ENCODE results near the gene CPOX.

Gene CPOX

GRCh38 chr3:98613616-98614015 lies 20.2 kb upstream of the CPOX start:
- Histone ChIP-seq H3K4me2 (ENCODE audit: low read depth, low read length, poor library complexity, severe bottlenecking) (no peak overlapping the region), H3F3A (ENCODE audit: insufficient read depth) (no peaks in the 10 kb centered on the region), H3K27me3 (ENCODE audit: low read length) (no peaks in the 10 kb centered on the region), H3K36me3 (ENCODE audit: low read length) (no peaks in the 10 kb centered on the region), H3K27ac (ENCODE audit: low read depth, low read length) (no peak overlapping the region), H3K79me2 (ENCODE audit: insufficient read depth, low read length) (no peaks in the 10 kb centered on the region), H3K9me2 (replicated peaks; ENCODE audit: insufficient read depth, low read length) (no peaks in the 10 kb centered on the region), H3K4me3 (ENCODE audit: insufficient read depth, low read length, poor library complexity, severe bottlenecking) (no peak overlapping the region), H3K9me3 (ENCODE audit: insufficient read depth, low read length) (no peaks in the 10 kb centered on the region), H3K9ac (ENCODE audit: low read length) (no peak overlapping the region), H4K20me1 (ENCODE audit: low read depth, low read length) (no peaks in the 10 kb centered on the region), H2AFZ (ENCODE audit: low read depth, low read length, severe bottlenecking) (no peak overlapping the region)
- TF ChIP-seq EZH2phosphoT487 (conservative IDR thresholded peaks at IDR 0.05; ENCODE audit: low read length) = no peak
- TF ChIP-seq, protein P1, sequence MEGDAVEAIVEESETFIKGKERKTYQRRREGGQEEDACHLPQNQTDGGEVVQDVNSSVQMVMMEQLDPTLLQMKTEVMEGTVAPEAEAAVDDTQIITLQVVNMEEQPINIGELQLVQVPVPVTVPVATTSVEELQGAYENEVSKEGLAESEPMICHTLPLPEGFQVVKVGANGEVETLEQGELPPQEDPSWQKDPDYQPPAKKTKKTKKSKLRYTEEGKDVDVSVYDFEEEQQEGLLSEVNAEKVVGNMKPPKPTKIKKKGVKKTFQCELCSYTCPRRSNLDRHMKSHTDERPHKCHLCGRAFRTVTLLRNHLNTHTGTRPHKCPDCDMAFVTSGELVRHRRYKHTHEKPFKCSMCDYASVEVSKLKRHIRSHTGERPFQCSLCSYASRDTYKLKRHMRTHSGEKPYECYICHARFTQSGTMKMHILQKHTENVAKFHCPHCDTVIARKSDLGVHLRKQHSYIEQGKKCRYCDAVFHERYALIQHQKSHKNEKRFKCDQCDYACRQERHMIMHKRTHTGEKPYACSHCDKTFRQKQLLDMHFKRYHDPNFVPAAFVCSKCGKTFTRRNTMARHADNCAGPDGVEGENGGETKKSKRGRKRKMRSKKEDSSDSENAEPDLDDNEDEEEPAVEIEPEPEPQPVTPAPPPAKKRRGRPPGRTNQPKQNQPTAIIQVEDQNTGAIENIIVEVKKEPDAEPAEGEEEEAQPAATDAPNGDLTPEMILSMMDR (IDR thresholded peaks at IDR 0.05; ENCODE audit: insufficient read depth, low read length, poor library complexity, severe bottlenecking) = no peak

GRCh38 chr3:98612996-98613517 lies 19.6 kb upstream of the CPOX start:
- TF ChIP-seq, protein P1 (IDR thresholded peaks at IDR 0.05; ENCODE audit: insufficient read depth, low read length, poor library complexity, severe bottlenecking) = no peak
- no peak for TF ChIP-seq EZH2phosphoT487 (conservative IDR thresholded peaks at IDR 0.05; ENCODE audit: low read length)
- no peak overlapping the region for H3K27ac ChIP-seq (ENCODE audit: low read depth, low read length)
- no peak overlapping the region for H3K4me3 ChIP-seq (ENCODE audit: insufficient read depth, low read length, poor library complexity, severe bottlenecking)
- no peaks in the 10 kb centered on the region for H3K27me3 ChIP-seq (ENCODE audit: low read length)
- no peaks in the 10 kb centered on the region for H3K79me2 ChIP-seq (ENCODE audit: insufficient read depth, low read length)
- no peaks in the 10 kb centered on the region for H3K36me3 ChIP-seq (ENCODE audit: low read length)
- H3K9me2 ChIP-seq (replicated peaks; ENCODE audit: insufficient read depth, low read length) = no peaks in the 10 kb centered on the region
- H3K9me3 ChIP-seq (ENCODE audit: insufficient read depth, low read length) = no peaks in the 10 kb centered on the region
- no peak overlapping the region for H3K9ac ChIP-seq (ENCODE audit: low read length)
- H4K20me1 ChIP-seq (ENCODE audit: low read depth, low read length) = no peaks in the 10 kb centered on the region
- H2AFZ ChIP-seq (ENCODE audit: low read depth, low read length, severe bottlenecking) = no peak overlapping the region
- H3K4me2 ChIP-seq (ENCODE audit: low read depth, low read length, poor library complexity, severe bottlenecking) = no peak overlapping the region
- no peaks in the 10 kb centered on the region for H3F3A ChIP-seq (ENCODE audit: insufficient read depth)

- Histone ChIP-seq H3K36me3 (ENCODE audit: low read length) (no peaks in the 10 kb centered on the region), H3K4me2 (ENCODE audit: low read depth, low read length, poor library complexity, severe bottlenecking) (no peak overlapping the region), H3F3A (ENCODE audit: insufficient read depth) (no peaks in the 10 kb centered on the region), H3K27me3 (ENCODE audit: low read length) (no peaks in the 10 kb centered on the region), H3K79me2 (ENCODE audit: insufficient read depth, low read length) (no peaks in the 10 kb centered on the region), H4K20me1 (ENCODE audit: low read depth, low read length) (no peaks in the 10 kb centered on the region), H2AFZ (ENCODE audit: low read depth, low read length, severe bottlenecking) (no peak overlapping the region), H3K9me2 (replicated peaks; ENCODE audit: insufficient read depth, low read length) (no peaks in the 10 kb centered on the region), H3K27ac (ENCODE audit: low read depth, low read length) (no peak overlapping the region), H3K4me3 (ENCODE audit: insufficient read depth, low read length, poor library complexity, severe bottlenecking) (no peak overlapping the region), H3K9me3 (ENCODE audit: insufficient read depth, low read length) (no peaks in the 10 kb centered on the region), H3K9ac (ENCODE audit: low read length) (no peak overlapping the region)
- TF ChIP-seq EZH2phosphoT487 (conservative IDR thresholded peaks at IDR 0.05; ENCODE audit: low read length) = no peak
- TF ChIP-seq, protein P1 (IDR thresholded peaks at IDR 0.05; ENCODE audit: insufficient read depth, low read length, poor library complexity, severe bottlenecking) = no peak
These were observed 19.2 kb upstream of the CPOX start for GRCh38 chr3:98612587-98612986.
